NCI-H1930 (cell line): ENCODE data around the gene DLG2.

ENCODE experiments used
- DNase-seq, 2 experiments: peaks; one replicate each; lab custom pipeline; 2025; lab: John Stamatoyannopoulos, UW

The DLG2 gene

DNA sequence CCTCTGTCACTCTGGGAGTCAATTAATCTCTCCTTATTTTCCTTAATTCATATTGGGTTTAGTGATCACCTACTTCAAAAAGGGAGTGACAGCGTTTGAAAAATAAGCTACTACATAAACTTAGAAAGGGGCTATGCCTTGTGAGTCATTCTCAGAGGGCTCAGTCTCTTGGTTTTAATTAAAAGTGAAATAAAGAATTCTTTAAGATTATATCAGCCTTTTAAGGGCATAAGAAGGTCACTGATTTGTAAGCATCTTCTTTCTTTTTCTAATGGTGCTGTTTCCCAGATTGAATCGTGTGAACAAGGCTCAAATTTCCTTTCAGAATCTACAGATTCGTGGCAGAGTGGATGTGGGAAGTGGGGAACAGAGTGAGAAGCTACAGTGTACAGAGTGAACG lies 1704.8 kb downstream of the DLG2 start:
- no peak for DNase-seq

- peak in 1 of 2 experiments; percentile 5 for DNase-seq
Observed at GRCh38 chr11:83921447-83922192, 1705.5 kb downstream of the DLG2 start.

DNA sequence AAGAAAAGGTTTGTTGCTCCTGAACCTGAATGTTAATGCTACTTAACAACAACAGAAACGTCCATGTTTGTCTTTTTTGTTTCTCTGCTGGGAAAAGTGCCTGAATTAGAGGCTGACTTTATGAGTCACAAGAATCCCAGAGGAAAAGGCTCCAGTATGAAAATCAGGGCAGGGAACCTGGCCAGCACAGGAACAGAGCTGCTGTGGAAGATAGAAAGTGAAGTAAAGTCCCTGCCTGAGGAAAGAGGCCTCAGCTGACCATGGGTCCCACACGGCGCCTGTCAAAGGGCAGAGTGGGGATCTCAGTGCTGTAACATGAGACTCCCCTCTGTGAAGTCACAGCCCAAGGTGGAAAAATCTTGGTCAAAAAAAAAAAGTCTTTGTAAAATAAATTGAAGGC lies 1708.7 kb downstream of the DLG2 start:
- no peak for DNase-seq

- no peak for DNase-seq
Observed at GRCh38 chr11:83914995-83915394, 1712.1 kb downstream of the DLG2 start.

DNA sequence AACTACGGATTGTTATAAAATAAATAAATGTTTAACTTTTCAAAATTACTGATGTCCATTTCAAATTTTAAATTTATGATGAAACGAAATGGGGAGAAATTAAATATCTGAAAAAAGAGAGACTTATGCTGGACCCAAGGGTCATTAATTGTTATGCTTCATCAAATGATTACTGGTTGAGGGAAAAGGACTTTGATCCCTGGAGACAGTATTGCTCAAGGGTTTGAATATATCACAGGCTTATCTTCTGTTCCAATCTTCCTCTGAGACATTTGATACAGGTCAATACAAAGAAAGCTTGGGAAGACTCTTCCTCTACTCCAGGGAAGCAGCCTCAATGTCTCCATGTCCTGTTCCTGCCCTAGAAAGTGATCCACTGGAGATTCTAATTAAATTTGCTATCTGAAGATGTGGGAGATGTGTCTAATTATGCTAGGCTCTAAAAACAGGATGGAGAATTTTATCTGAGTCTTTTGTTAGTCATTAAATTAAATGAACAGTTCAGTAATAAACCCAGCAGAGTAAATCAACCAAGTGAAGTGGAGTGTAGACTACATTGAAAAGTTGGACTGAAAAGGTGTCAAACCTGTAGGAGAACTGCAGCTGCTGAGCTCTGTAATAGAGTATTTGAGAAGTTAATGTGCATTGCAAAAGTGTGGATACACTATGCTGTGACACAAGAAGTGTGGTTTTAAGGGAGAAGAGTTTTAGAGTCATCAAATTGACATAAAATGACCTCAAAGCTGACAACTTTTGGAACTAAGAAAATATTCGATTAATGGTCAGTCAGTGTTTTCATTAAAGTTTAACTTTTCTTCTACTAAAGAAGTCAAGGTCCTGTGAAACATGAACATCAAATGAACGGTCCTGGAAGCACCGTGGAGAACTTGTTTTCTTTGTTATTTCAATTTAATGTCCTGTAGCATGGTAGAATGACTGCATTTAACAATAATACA lies 1717.3 kb downstream of the DLG2 start:
- no peak for DNase-seq

- no peak for DNase-seq
Observed at GRCh38 chr11:83908298-83908856, 1718.8 kb downstream of the DLG2 start.

DNA sequence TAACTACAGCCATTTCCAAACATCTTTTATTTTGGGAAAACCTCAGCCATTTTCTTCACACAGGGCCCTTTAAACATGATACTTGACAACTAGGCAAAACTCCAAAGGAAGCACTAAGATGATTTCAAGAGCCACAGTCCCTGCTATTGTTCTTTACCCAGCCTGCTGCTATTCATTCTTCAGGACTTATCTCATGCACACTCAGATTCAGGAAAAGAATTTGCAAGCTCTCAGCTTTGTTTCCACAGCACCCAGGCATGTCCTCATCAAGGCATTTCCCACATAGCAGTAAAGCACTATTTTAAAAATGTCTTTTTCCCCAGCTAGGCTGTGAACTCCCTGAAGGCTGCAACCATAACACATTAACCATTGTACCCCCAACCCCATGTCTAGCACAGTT lies 1731.6 kb downstream of the DLG2 start:
- DNase-seq: no peak

GRCh38 chr11:83881428-83881827 lies 1745.7 kb downstream of the DLG2 start:
- no peak for DNase-seq

GRCh38 chr11:83871054-83871453 lies 1756.1 kb downstream of the DLG2 start:
- peak; percentile 45 to 46 for DNase-seq

GRCh38 chr11:83866655-83867054 lies 1760.5 kb downstream of the DLG2 start:
- no peak for DNase-seq

DNA sequence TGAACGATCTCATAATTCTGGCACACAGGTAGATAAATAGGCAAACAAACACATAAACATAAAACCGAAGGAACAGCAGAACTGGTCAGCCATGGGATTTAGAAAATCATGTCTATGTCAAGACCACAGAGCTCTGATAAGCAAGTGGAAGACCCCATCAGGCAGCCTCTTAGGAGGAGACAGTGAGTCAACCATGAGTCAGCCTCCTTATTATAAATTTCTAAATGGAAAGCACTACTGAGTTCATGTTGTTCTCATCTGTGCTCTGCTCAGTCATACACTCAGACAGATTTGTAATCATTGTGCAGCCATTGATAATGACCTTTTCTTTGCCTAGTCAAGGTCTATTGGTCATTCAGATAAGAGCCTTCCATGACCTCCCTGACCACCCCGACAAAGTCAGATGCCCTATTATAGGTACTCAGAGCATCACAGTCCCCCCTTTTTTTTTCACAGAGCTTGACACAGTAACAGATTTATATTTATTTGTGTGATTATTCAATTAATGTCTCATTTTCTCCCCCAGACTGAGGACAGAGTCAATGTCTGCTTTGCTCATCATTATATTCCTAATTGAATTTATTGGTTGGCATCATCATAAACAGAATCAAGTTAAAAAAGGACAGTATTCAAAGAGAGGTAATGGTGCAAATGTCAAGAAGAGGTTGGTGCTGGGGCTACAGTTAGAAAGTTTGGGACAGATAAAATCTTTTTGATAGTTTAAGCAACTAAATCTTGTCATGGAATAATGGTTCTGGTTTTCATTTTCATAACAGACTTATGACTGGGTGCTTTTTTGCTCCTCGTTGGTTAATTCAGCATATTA lies 1761.3 kb downstream of the DLG2 start:
- DNase-seq: no peak

GRCh38 chr11:83864412-83865057 lies 1762.6 kb downstream of the DLG2 start:
- no peak for DNase-seq

- no peak for DNase-seq
Observed at GRCh38 chr11:83863272-83863671, 1763.9 kb downstream of the DLG2 start.

DNA sequence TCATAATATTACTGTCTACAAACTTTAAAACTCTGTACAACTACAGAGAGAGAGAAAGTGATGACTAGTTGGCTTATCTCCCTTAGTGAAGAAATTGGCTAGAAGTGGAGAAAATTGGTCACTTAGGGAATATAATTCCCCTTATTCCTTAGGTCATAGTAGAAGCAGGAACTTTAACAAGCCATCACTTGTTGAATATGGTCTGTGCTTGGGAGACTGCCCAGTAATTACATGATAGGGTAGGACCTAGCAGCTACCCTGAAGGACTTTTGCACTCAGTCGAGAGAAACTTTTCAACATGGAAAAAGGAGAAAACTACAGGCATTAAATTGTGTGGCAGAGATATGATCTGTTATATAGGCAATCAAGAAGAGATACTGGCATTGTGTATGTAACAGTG lies 1764.5 kb downstream of the DLG2 start:
- DNase-seq: no peak

DNA sequence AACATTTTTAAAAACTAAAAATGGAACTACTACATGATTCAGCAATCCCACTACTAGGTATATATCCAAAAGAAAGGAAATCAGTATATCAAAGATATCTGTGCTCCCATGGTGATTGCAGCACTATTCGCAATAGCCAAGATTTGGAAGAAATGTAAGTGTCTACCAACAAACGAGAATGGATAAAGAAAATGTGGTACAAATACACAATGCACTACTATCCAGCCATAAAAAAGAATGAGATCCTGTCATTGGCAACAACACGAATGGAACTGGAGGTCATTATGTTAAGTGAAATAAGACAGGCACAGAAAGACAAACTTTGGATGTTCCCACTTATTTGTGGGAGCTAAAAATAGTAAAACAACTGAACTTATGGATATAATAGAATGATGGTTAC lies 1765.1 kb downstream of the DLG2 start:
- no peak for DNase-seq

- DNase-seq: no peak
Observed at GRCh38 chr11:83858694-83859093, 1768.5 kb downstream of the DLG2 start.

DNA sequence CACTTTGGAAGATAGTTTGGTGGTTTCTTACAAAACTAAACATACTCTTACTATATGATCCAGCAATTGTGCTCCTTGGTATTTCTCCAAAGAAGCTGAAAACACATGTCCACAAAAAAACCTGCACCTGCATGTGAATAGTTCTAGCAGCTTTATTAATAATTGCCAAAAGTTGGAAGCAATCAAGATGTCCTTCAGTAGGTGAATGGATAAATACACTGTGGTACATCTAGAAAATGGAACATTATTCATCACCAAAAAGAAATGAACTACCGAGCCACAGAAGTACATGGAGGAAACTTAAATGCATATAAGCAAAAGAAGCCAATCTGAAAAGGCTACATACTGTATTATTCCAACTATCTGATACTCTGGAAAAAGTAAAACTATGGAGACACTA lies 1771.9 kb downstream of the DLG2 start:
- no peak for DNase-seq

DNA sequence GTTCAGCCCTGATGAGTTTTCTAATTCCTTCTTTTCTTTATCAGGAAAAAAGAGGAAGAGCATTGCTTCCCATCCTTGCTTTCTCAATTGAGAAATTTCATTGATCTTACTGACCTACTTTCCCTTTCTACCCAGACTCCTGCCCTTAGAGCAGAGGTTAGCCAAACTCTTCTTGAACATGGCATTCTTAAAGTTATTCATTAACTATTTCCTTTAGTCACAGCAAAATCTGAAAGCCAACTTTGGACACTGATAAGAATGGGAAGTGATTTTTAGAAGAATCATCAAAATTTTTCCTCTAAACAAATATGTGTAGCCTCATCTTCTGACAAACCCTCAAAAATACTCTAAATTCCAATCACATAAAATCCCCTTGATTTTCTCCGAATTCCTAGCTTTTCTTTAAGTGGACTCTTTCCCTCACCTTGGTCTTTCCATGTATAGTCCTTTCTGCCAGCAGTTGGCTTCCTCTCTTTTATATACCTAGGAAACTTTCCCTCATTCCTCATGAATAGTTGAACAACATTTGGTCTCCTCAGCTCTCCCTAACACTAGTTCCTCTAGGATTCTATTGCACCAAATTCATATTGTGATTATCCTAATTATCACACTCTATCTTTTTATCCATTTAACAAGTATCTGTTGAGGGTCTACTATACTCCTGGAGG lies 1774.2 kb downstream of the DLG2 start:
- no peak for DNase-seq

GRCh38 chr11:83852012-83852411 lies 1775.1 kb downstream of the DLG2 start:
- DNase-seq: no peak

DNA sequence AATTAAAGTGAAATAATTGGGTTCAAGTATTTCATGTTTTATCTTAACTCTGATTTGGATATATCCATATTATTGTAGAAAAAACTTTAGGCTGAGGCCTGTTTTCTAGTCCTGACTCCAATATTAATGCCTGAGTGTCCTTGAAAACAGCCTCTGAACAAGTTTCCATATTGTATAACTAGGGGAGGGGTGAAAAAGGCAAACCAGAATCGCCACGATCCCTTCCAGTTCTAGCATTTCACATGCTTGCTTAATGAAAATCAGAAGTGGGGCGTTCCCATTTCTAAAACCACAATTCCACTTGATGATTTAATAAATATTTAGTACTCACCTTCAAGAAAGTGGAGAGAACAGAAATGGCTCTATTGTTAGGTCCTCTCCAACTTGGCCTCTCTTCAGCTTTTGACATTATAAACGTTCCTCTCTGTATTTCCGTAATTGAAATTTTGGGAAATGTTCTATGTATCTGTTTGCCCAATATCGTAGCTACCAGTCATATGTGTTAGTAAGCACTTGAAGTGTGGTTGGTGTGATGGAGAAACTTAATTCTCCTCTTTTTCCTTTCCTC lies 1779.6 kb downstream of the DLG2 start:
- no peak for DNase-seq

DNA sequence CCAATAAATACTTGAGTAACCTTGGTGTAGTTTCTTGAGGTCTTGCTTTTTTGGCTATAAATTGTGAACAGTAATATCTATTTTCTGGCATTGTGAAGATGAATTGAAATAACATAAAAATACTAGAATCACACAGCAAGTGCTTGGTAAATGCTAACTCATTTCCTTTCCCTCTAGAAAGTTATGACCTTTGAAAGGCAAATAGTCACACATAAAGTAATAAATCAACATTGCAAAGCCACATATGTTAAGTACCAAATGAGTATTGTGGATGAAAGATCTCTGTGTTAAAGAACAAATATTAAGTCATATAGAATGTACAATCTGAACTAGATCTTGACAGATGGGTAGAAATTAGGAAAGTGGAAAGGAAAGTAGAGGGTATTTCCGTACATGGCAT lies 1781.3 kb downstream of the DLG2 start:
- DNase-seq: no peak
